CD4-positive, alpha-beta T cell treated with Interleukin-4 for 4 hours (primary cell): ENCODE results near the gene HNRNPH1.

ENCODE experiments used
- DNase-seq: peaks from one replicate; pipeline ENCODE4 v3.0.0-alpha.2; 2020

Gene HNRNPH1

GRCh38 chr5:179621551-179622214, 1.8 kb downstream of the HNRNPH1 start:
- no peak for DNase-seq

- DNase-seq = no peak
These were observed 2.6 kb downstream of the HNRNPH1 start for GRCh38 chr5:179620703-179621350.

GRCh38 chr5:179620293-179620692, 3.2 kb downstream of the HNRNPH1 start:
- DNase-seq = no peak

- no peak for DNase-seq
These were observed 3.7 kb downstream of the HNRNPH1 start for GRCh38 chr5:179619776-179620175.

- no peak for DNase-seq
These were observed 4.4 kb downstream of the HNRNPH1 start for GRCh38 chr5:179618923-179619554.

- no peak for DNase-seq
These were observed 5.5 kb downstream of the HNRNPH1 start for GRCh38 chr5:179617930-179618329.

GRCh38 chr5:179616002-179616594, 7.4 kb downstream of the HNRNPH1 start:
- DNase-seq = no peak

- no peak for DNase-seq
These were observed 8.3 kb downstream of the HNRNPH1 start for GRCh38 chr5:179615203-179615602.

GRCh38 chr5:179614745-179615144, 8.7 kb downstream of the HNRNPH1 start:
- DNase-seq = no peak

GRCh38 chr5:179613460-179614071, 9.9 kb downstream of the HNRNPH1 start:
- no peak for DNase-seq

GRCh38 chr5:179612577-179613459, 10.7 kb downstream of the HNRNPH1 start:
- no peak for DNase-seq

GRCh38 chr5:179610903-179611265, 12.6 kb downstream of the HNRNPH1 start:
- DNase-seq = no peak

GRCh38 chr5:179610109-179610902, 13.2 kb downstream of the HNRNPH1 start:
- DNase-seq = no peak

- DNase-seq = no peak
These were observed 13.7 kb downstream of the HNRNPH1 start for GRCh38 chr5:179609834-179610108.

- peak; percentile 33 for DNase-seq
These were observed 15.3 kb downstream of the HNRNPH1 start for GRCh38 chr5:179608131-179608581.

- no peak for DNase-seq
These were observed 16.1 kb downstream of the HNRNPH1 start for GRCh38 chr5:179607160-179607931.

- no peak for DNase-seq
These were observed 16.6 kb downstream of the HNRNPH1 start for GRCh38 chr5:179606910-179607159.

GRCh38 chr5:179606071-179606909, 17.2 kb downstream of the HNRNPH1 start:
- DNase-seq = no peak

GRCh38 chr5:179605026-179605833, 18.2 kb downstream of the HNRNPH1 start:
- DNase-seq = no peak
